PC-9 (cell line): ENCODE data around the gene ALK. TPM values are rescaled to one million over a fixed set of nuclear protein-coding genes. Genes with fewer than 3 reads are reported as not detected.

Experiments used
- BruUV-seq: library from RNA; stranded (reverse); fragments of 400-500 nt; replicated peaks from 2 replicates; lab custom pipeline; 2021; lab: Mats Ljungman, UMichigan
- CTCF ChIA-PET: fragments of 300-600 bp; sonication (Branson Sonifier 250); formaldehyde crosslinking; loops from one replicate; lab custom pipeline; 2022; ENCODE audit warnings: antibody characterized with exemption; lab: Charles Lee
- POLR2A ChIA-PET: fragments of 300-600 bp; sonication (Branson Sonifier 250); formaldehyde crosslinking; loops from one replicate; lab custom pipeline; 2022; ENCODE audit warnings: antibody characterized with exemption; ENCODE audit not compliant: unreplicated experiment; lab: Charles Lee
- DNase-seq, 2 experiments: peaks; one replicate each; pipeline versions ENCODE4 v3.0.0 to v3.0.0-alpha.2; 2015 to 2022; ENCODE audit warnings: mixed read lengths in 1 of 2
- H2AFZ ChIP-seq: fragments of 200-600 bp; sonication (generic); 2 replicates; pipeline ENCODE4 v1.8.1; 2017; ENCODE audit warnings: antibody characterized with exemption
- H3F3A ChIP-seq: fragments of 200-600 bp; sonication (generic); 2 replicates; pipeline ENCODE4 v1.8.1; 2017; ENCODE audit warnings: antibody characterized with exemption, mild to moderate bottlenecking, low read depth; ENCODE audit not compliant: insufficient read depth
- H3K27ac ChIP-seq: fragments of 200-600 bp; sonication (generic); 2 replicates; pipeline ENCODE4 v1.6.1; 2016; ENCODE audit warnings: mixed run types
- H3K27me3 ChIP-seq: fragments of 200-600 bp; sonication (generic); 2 replicates; pipeline ENCODE4 v1.6.1; 2016; ENCODE audit warnings: low read depth, mixed run types; ENCODE audit not compliant: insufficient read depth
- H3K36me3 ChIP-seq: fragments of 200-600 bp; sonication (generic); 2 replicates; pipeline ENCODE4 v1.6.1; 2016; ENCODE audit warnings: low read depth, mixed run types
- H3K4me1 ChIP-seq: fragments of 200-600 bp; sonication (generic); replicated peaks from 2 replicates; pipeline ENCODE4 v1.6.1; 2016; ENCODE audit warnings: mixed run types; ENCODE audit not compliant: insufficient read depth
- H3K4me2 ChIP-seq: fragments of 200-600 bp; sonication (generic); 2 replicates; pipeline ENCODE4 v1.6.1; 2017; ENCODE audit warnings: mixed run types
- H3K4me3 ChIP-seq: fragments of 200-600 bp; sonication (generic); 2 replicates; pipeline ENCODE4 v1.6.1; 2016; ENCODE audit warnings: mixed run types
- H3K79me2 ChIP-seq: fragments of 200-600 bp; sonication (generic); 2 replicates; pipeline ENCODE4 v1.6.1; 2017; ENCODE audit warnings: low read depth, mixed run types
- H3K9me2 ChIP-seq: fragments of 200-600 bp; sonication (generic); 2 replicates; pipeline ENCODE4 v1.8.1; 2017; ENCODE audit warnings: mild to moderate bottlenecking; ENCODE audit not compliant: insufficient read depth
- H3K9me3 ChIP-seq: fragments of 200-600 bp; sonication (generic); 2 replicates; pipeline ENCODE4 v1.8.1; 2016; ENCODE audit warnings: low read depth; ENCODE audit not compliant: insufficient read depth
- H4K20me1 ChIP-seq: fragments of 200-600 bp; sonication (generic); 2 replicates; pipeline ENCODE4 v1.8.1; 2017; ENCODE audit not compliant: insufficient read depth
- CTCF ChIP-seq: fragments of 200-600 bp; sonication (generic); conservative IDR thresholded peaks from 2 replicates; pipeline ENCODE4 v1.6.1; 2017; ENCODE audit warnings: mixed run types, antibody characterized with exemption, mild to moderate bottlenecking, moderate library complexity
- EZH2 ChIP-seq: fragments of 200-600 bp; sonication (generic); IDR thresholded peaks from 2 replicates; pipeline ENCODE4 v1.8.0; 2017; ENCODE audit warnings: antibody characterized with exemption, low read depth
- intact Hi-C: fragments of 100-400 bp; cut with micrococcal nuclease; formaldehyde crosslinking; loops from one replicate; pipeline ENCODE4 v1.10.0; 2022; ENCODE audit not compliant: unreplicated experiment
- total RNA-seq: library from RNA; stranded (reverse); gene quantifications from 2 replicates; pipeline ENCODE4 v1.2.3, GENCODE V29; 2021

The ALK gene
- total RNA-seq, 1 experiment from 2014 or later: not detected

GRCh38 chr2:29573147-29573546 is 348.2 kb downstream of the ALK start:
- Histone ChIP-seq H3K36me3 (no peaks in the 10 kb centered on the region), H4K20me1 (no peaks in the 10 kb centered on the region), H3K79me2 (no peaks in the 10 kb centered on the region), H2AFZ (no peak overlapping the region), H3K4me2 (no peak overlapping the region), H3F3A (no peaks in the 10 kb centered on the region), H3K9me2 (no peaks in the 10 kb centered on the region), H3K4me1 (no peaks in the 10 kb centered on the region), H3K9me3 (no peaks in the 10 kb centered on the region), H3K27ac (no peak overlapping the region), H3K27me3 (peaks cover 91% of the 10 kb centered on the region), H3K4me3 (no peak overlapping the region)
- ChIA-PET POLR2A (no interaction called here), CTCF (no interaction called here)
- TF ChIP-seq CTCF: no peak
- TF ChIP-seq EZH2: no peak
- intact Hi-C loops: no loop called here
- no TSS peak for BruUV-seq
- DNase-seq: no peak

GRCh38 chr2:29570539-29570938 is 350.8 kb downstream of the ALK start:
- POLR2A ChIA-PET: no interaction called here
- no TSS peak for BruUV-seq
- TF ChIP-seq CTCF (no peak), EZH2 (no peak)

GRCh38 chr2:29567906-29568520 is 353.4 kb downstream of the ALK start:
- H3K9me3 ChIP-seq: no peaks in the 10 kb centered on the region
- POLR2A ChIA-PET: no interaction called here
- intact Hi-C loops: no loop called here
- H2AFZ ChIP-seq: no peak overlapping the region
- no peaks in the 10 kb centered on the region for H3K36me3 ChIP-seq
- no peak overlapping the region for H3K27ac ChIP-seq
- H3K4me3 ChIP-seq: no peak overlapping the region
- no peak for DNase-seq
- H3K4me2 ChIP-seq: no peak overlapping the region
- H3K27me3 ChIP-seq: peaks cover 78% of the 10 kb centered on the region
- CTCF ChIA-PET: no interaction called here
- H3K4me1 ChIP-seq: no peaks in the 10 kb centered on the region
- BruUV-seq: no TSS peak
- no peaks in the 10 kb centered on the region for H3K9me2 ChIP-seq
- H3K79me2 ChIP-seq: no peaks in the 10 kb centered on the region
- no peaks in the 10 kb centered on the region for H3F3A ChIP-seq
- no peaks in the 10 kb centered on the region for H4K20me1 ChIP-seq
- TF ChIP-seq EZH2 (no peak), CTCF (no peak)

More at GRCh38 chr2:29570539-29570938, 350.8 kb downstream of the ALK start:
- intact Hi-C loops: no loop called here
- Histone ChIP-seq H3K4me1 (no peaks in the 10 kb centered on the region), H3K4me2 (no peak overlapping the region), H3K36me3 (no peaks in the 10 kb centered on the region), H3K4me3 (no peak overlapping the region), H3K79me2 (no peaks in the 10 kb centered on the region), H3K9me2 (no peaks in the 10 kb centered on the region), H3F3A (no peaks in the 10 kb centered on the region), H2AFZ (no peak overlapping the region), H3K9me3 (no peaks in the 10 kb centered on the region), H4K20me1 (no peaks in the 10 kb centered on the region), H3K27ac (no peak overlapping the region), H3K27me3 (peaks cover 87% of the 10 kb centered on the region)
- no peak for DNase-seq
- CTCF ChIA-PET: no interaction called here
